ENCODE results near the gene BABAM2. TPM values are rescaled to one million over a fixed set of nuclear protein-coding genes. Genes with fewer than 3 reads are reported as not detected.

BABAM2 gene
- total and polyA plus RNA-seq, 2 of the 4 experiments (the other 2 are of a cell fraction), result 20.9 to 23.1 TPM

- POLR2A ChIA-PET (ENCODE audit: unreplicated experiment), result no interaction called here
Observed at GRCh38 chr2:28252311-28252710, 361.8 kb downstream of the BABAM2 start.

More at GRCh38 chr2:28252311-28252710, 361.8 kb downstream of the BABAM2 start:
- Histone ChIP-seq H2BK20ac (ENCODE audit: low read depth, low read length) (no peak overlapping the region), H3K56ac (ENCODE audit: extremely low read depth, insufficient read depth, low read length) (no peak overlapping the region), H2BK15ac (ENCODE audit: low read depth, low read length) (no peak overlapping the region), H3K9ac (ENCODE audit: low read depth, low read length) (no peak overlapping the region), H3K4me2 (ENCODE audit: low read depth, low read length) (no peak overlapping the region), H3K36me3 (ENCODE audit: control insufficient read depth, insufficient read depth, low read length) (no peaks in the 10 kb centered on the region), H3K14ac (replicated peaks; ENCODE audit: low read depth, low read length) (no peak overlapping the region), H3K18ac (ENCODE audit: low read depth, low read length) (no peak overlapping the region), H2AFZ (replicated peaks; ENCODE audit: low read length, poor library complexity) (no peak overlapping the region), H4K5ac (ENCODE audit: low read depth, low read length) (no peak overlapping the region), H3K4me1 (ENCODE audit: control insufficient read depth, insufficient read depth, low read length) (peaks cover 4% of the 10 kb centered on the region; the same call in 1 of the 2 replicates), H4K20me1 (ENCODE audit: insufficient read depth, low read length) (no peaks in the 10 kb centered on the region), H2AK9ac (replicated peaks; ENCODE audit: low read depth, low read length, poor library complexity) (no peak overlapping the region), H2BK120ac (ENCODE audit: low read depth, low read length) (no peak overlapping the region), H2AK5ac (ENCODE audit: low read depth, low read length) (no peak overlapping the region), H3K27ac (ENCODE audit: insufficient read depth, low read length) (no peak overlapping the region), H3K9me3 (ENCODE audit: control insufficient read depth, insufficient read depth, low read length) (no peaks in the 10 kb centered on the region), H3K27me3 (ENCODE audit: control insufficient read depth, insufficient read depth, low read length) (no peaks in the 10 kb centered on the region), H3K4ac (ENCODE audit: low read depth, low read length) (no peak overlapping the region), H3K23ac (ENCODE audit: low read depth, low read length) (no peak overlapping the region), H4K91ac (ENCODE audit: insufficient read depth, low read depth, low read length) (no peak overlapping the region), H3K79me1 (ENCODE audit: low read depth in 1 of 2, low read length in 2 of 2) (no peaks in the 10 kb centered on the region), H3K9me1 (ENCODE audit: insufficient read depth, low read length) (peaks cover 7% of the 10 kb centered on the region), H3K4me3 (ENCODE audit: insufficient read depth, low read depth, low read length) (no peak overlapping the region), H2BK5ac (ENCODE audit: low read depth, low read length, poor library complexity, severe bottlenecking) (no peak overlapping the region), H4K8ac (ENCODE audit: low read depth in 2 of 2, low read length in 2 of 2) (no peak overlapping the region)
- ATAC-seq (ENCODE audit: low read depth), result no peak
- intact Hi-C loops (cut with micrococcal nuclease), result no loop called here
- in situ Hi-C loops (cut with MboI; ENCODE audit: low sequenced_read_pairs), result no loop called here
- no peak for TF ChIP-seq CEBPB (IDR thresholded peaks at IDR 0.05; ENCODE audit: low read depth, low read length)
- no peak for TF ChIP-seq BHLHE40 (IDR thresholded peaks at IDR 0.05; ENCODE audit: low read depth, low read length)
- TF ChIP-seq MXI1 (IDR thresholded peaks at IDR 0.05; ENCODE audit: borderline replicate concordance, low read depth, low read length), result no peak
- no peak for TF ChIP-seq RFX5 (IDR thresholded peaks at IDR 0.05; ENCODE audit: low read depth, low read length)
- no peak for TF ChIP-seq USF2 (IDR thresholded peaks at IDR 0.05; ENCODE audit: low read depth, low read length)
- no peak for TF ChIP-seq CHD1 (IDR thresholded peaks at IDR 0.05; ENCODE audit: low read depth, low read length)
- TF ChIP-seq ELK1 (IDR thresholded peaks at IDR 0.05; ENCODE audit: borderline replicate concordance, low read depth, low read length), result no peak
- TF ChIP-seq SMC3 (IDR thresholded peaks at IDR 0.05; ENCODE audit: low read depth, low read length), result no peak
- CTCF ChIA-PET, result no interaction called here
- WGBS, 2 experiments (ENCODE audit: extremely low coverage in 2 of 2, insufficient read length in 1 of 2), result no CpG with 5 or more reads among the region's 2 CpGs
- dilution Hi-C loops (cut with HindIII; ENCODE audit: low sequenced_read_pairs, unreplicated experiment), result no loop called here
- DNase-seq, result no peak
- no TSS peak for BruUV-seq (replicated peaks)
